ENCODE data around the gene LYZL6.
A peak's percentile ranks its signal among the peaks of the same experiment; 100 is the strongest.

The LYZL6 gene

GRCh38 chr17:35931794-35932425, 11.6 kb downstream of the LYZL6 start:
- no peak overlapping the region for H3K4me3 ChIP-seq (ENCODE audit: low read depth, low read length)
- no peak overlapping the region for H3K23ac ChIP-seq (ENCODE audit: low read length)
- no peak overlapping the region for H3K18ac ChIP-seq (ENCODE audit: low read length)
- WGBS (ENCODE audit: extremely low coverage, insufficient coverage, insufficient read length): no CpG with 5 or more reads among the region's 6 CpGs
- no peak overlapping the region for H3K4ac ChIP-seq (ENCODE audit: low read depth, low read length)
- no peaks in the 10 kb centered on the region for H3K79me2 ChIP-seq (ENCODE audit: control insufficient read depth, insufficient read depth, low read length, poor library complexity)
- no peak overlapping the region for H2AK5ac ChIP-seq (ENCODE audit: low read length)
- no peaks in the 10 kb centered on the region for H3K79me1 ChIP-seq (ENCODE audit: low read length)
- no peaks in the 10 kb centered on the region for H3K36me3 ChIP-seq (ENCODE audit: control insufficient read depth in 1 of 2, insufficient read depth in 2 of 2, low read length in 2 of 2)
- H3K4me2 ChIP-seq (ENCODE audit: low read length): no peak overlapping the region
- no peak overlapping the region for H3K9ac ChIP-seq (ENCODE audit: low read length)
- no peak overlapping the region for H2AFZ ChIP-seq (ENCODE audit: insufficient read depth, low read length, poor library complexity)
- H3K27me3 ChIP-seq (ENCODE audit: insufficient read depth, low read length): no peaks in the 10 kb centered on the region
- H2BK12ac ChIP-seq (ENCODE audit: low read length): peak overlapping the region; percentile 36
- DNase-seq: no peak
- H2BK120ac ChIP-seq (ENCODE audit: insufficient read depth, low read length, poor library complexity): no peak overlapping the region
- no peak overlapping the region for H3K27ac ChIP-seq (ENCODE audit: low read depth, low read length)
- H3K14ac ChIP-seq (ENCODE audit: low read length): no peak overlapping the region
- peaks cover 3% of the 10 kb centered on the region in 2 experiments for H3K4me1 ChIP-seq (ENCODE audit: control insufficient read depth in 1 of 2, insufficient read depth in 2 of 2, low read length in 2 of 2)
- no peak overlapping the region for H4K12ac ChIP-seq (ENCODE audit: low read depth, low read length)
- H2BK5ac ChIP-seq (ENCODE audit: low read depth, low read length, poor library complexity): no peak overlapping the region
- peak overlapping the region; percentile 22 for H4K91ac ChIP-seq (ENCODE audit: low read depth, low read length)
- H3K9me3 ChIP-seq (ENCODE audit: insufficient read depth, low read depth, low read length): no peaks in the 10 kb centered on the region
- no peak overlapping the region for H4K8ac ChIP-seq (ENCODE audit: low read depth, low read length)

- H3K27me3 ChIP-seq (ENCODE audit: insufficient read depth, low read length): no peaks in the 10 kb centered on the region
- peak within 1 kb of the TSS; percentile 96 for H2AFZ ChIP-seq (ENCODE audit: insufficient read depth, low read length, poor library complexity)
- peak within 1 kb of the TSS; percentile 80 for H4K12ac ChIP-seq (ENCODE audit: low read depth, low read length)
- no peaks in the 10 kb centered on the region for H3K79me2 ChIP-seq (ENCODE audit: control insufficient read depth, insufficient read depth, low read length, poor library complexity)
- no peak within 1 kb of the TSS for H2BK120ac ChIP-seq (ENCODE audit: insufficient read depth, low read length, poor library complexity)
- H2BK5ac ChIP-seq (ENCODE audit: low read depth, low read length, poor library complexity): no peak within 1 kb of the TSS
- H3K4me2 ChIP-seq (ENCODE audit: low read length): peak within 1 kb of the TSS; percentile 95
- no peaks in the 10 kb centered on the region for H3K9me3 ChIP-seq (ENCODE audit: insufficient read depth, low read depth, low read length)
- WGBS (ENCODE audit: extremely low coverage, insufficient coverage, insufficient read length): no CpG with 5 or more reads among the region's 35 CpGs
- H4K8ac ChIP-seq (ENCODE audit: low read depth, low read length): peak within 1 kb of the TSS; percentile 86
- no peaks in the 10 kb centered on the region for H3K36me3 ChIP-seq (ENCODE audit: control insufficient read depth in 1 of 2, insufficient read depth in 2 of 2, low read length in 2 of 2)
- H3K14ac ChIP-seq (ENCODE audit: low read length): peak within 1 kb of the TSS; percentile 40
- H3K4me1 ChIP-seq (ENCODE audit: control insufficient read depth in 1 of 2, insufficient read depth in 2 of 2, low read length in 2 of 2): peaks cover 3% of the 10 kb centered on the region in 2 experiments
- H3K79me1 ChIP-seq (ENCODE audit: low read length): no peaks in the 10 kb centered on the region
- no peak within 1 kb of the TSS for H3K23ac ChIP-seq (ENCODE audit: low read length)
- H3K9ac ChIP-seq (ENCODE audit: low read length): no peak within 1 kb of the TSS
- no peak within 1 kb of the TSS for H2AK5ac ChIP-seq (ENCODE audit: low read length)
- H3K4me3 ChIP-seq (ENCODE audit: low read depth, low read length): peak within 1 kb of the TSS; percentile 74
- no peak within 1 kb of the TSS for H3K4ac ChIP-seq (ENCODE audit: low read depth, low read length)
- H3K18ac ChIP-seq (ENCODE audit: low read length): no peak within 1 kb of the TSS
- peak; percentile 22 to 60 for DNase-seq
- no peak within 1 kb of the TSS for H2BK12ac ChIP-seq (ENCODE audit: low read length)
- no peak within 1 kb of the TSS for H3K27ac ChIP-seq (ENCODE audit: low read depth, low read length)
- no peak within 1 kb of the TSS for H4K91ac ChIP-seq (ENCODE audit: low read depth, low read length)
These were observed 13.1 kb downstream of the LYZL6 start, which contains the start of gene RDM1 for GRCh38 chr17:35930211-35931065. TSS of gene RDM1 (minus strand) at chr17:35930773. CDS start at chr17:35930727, 46 bp downstream.

- Histone ChIP-seq H3K27me3 (ENCODE audit: insufficient read depth, low read length) (no peaks in the 10 kb centered on the region), H4K91ac (ENCODE audit: low read depth, low read length) (no peak overlapping the region), H3K23ac (ENCODE audit: low read length) (no peak overlapping the region), H3K14ac (ENCODE audit: low read length) (no peak overlapping the region), H2BK120ac (ENCODE audit: insufficient read depth, low read length, poor library complexity) (no peak overlapping the region), H2BK5ac (ENCODE audit: low read depth, low read length, poor library complexity) (no peak overlapping the region), H3K36me3 (ENCODE audit: control insufficient read depth in 1 of 2, insufficient read depth in 2 of 2, low read length in 2 of 2) (no peaks in the 10 kb centered on the region), H3K9me3 (ENCODE audit: insufficient read depth, low read depth, low read length) (no peaks in the 10 kb centered on the region), H3K27ac (ENCODE audit: low read depth, low read length) (no peak overlapping the region), H3K4ac (ENCODE audit: low read depth, low read length) (no peak overlapping the region), H3K18ac (ENCODE audit: low read length) (no peak overlapping the region), H4K12ac (ENCODE audit: low read depth, low read length) (no peak overlapping the region), H3K79me2 (ENCODE audit: control insufficient read depth, insufficient read depth, low read length, poor library complexity) (no peaks in the 10 kb centered on the region), H4K8ac (ENCODE audit: low read depth, low read length) (no peak overlapping the region), H3K79me1 (ENCODE audit: low read length) (no peaks in the 10 kb centered on the region), H3K9ac (ENCODE audit: low read length) (no peak overlapping the region), H3K4me3 (ENCODE audit: low read depth, low read length) (no peak overlapping the region), H3K4me2 (ENCODE audit: low read length) (no peak overlapping the region), H3K4me1 (ENCODE audit: control insufficient read depth in 1 of 2, insufficient read depth in 2 of 2, low read length in 2 of 2) (peaks cover 3% of the 10 kb centered on the region in 2 experiments), H2AK5ac (ENCODE audit: low read length) (no peak overlapping the region), H2AFZ (ENCODE audit: insufficient read depth, low read length, poor library complexity) (no peak overlapping the region), H2BK12ac (ENCODE audit: low read length) (no peak overlapping the region)
- no peak for DNase-seq
These were observed 15.8 kb downstream of the LYZL6 start for GRCh38 chr17:35927714-35928113.

GRCh38 chr17:35923609-35924114, 19.9 kb downstream of the LYZL6 start:
- Histone ChIP-seq H2BK12ac (ENCODE audit: low read length) (no peak overlapping the region), H4K91ac (ENCODE audit: low read depth, low read length) (no peak overlapping the region), H3K27ac (ENCODE audit: low read depth, low read length) (no peak overlapping the region), H3K18ac (ENCODE audit: low read length) (no peak overlapping the region), H2AK5ac (ENCODE audit: low read length) (no peak overlapping the region), H3K4me1 (ENCODE audit: control insufficient read depth in 1 of 2, insufficient read depth in 2 of 2, low read length in 2 of 2) (no peaks in the 10 kb centered on the region), H4K8ac (ENCODE audit: low read depth, low read length) (no peak overlapping the region), H2BK5ac (ENCODE audit: low read depth, low read length, poor library complexity) (no peak overlapping the region), H3K27me3 (ENCODE audit: insufficient read depth, low read length) (no peaks in the 10 kb centered on the region), H3K4me2 (ENCODE audit: low read length) (no peak overlapping the region), H2BK120ac (ENCODE audit: insufficient read depth, low read length, poor library complexity) (no peak overlapping the region), H3K9me3 (ENCODE audit: insufficient read depth, low read depth, low read length) (no peaks in the 10 kb centered on the region), H3K79me1 (ENCODE audit: low read length) (no peaks in the 10 kb centered on the region), H2AFZ (ENCODE audit: insufficient read depth, low read length, poor library complexity) (no peak overlapping the region), H3K36me3 (ENCODE audit: control insufficient read depth in 1 of 2, insufficient read depth in 2 of 2, low read length in 2 of 2) (no peaks in the 10 kb centered on the region), H3K14ac (ENCODE audit: low read length) (no peak overlapping the region), H4K12ac (ENCODE audit: low read depth, low read length) (no peak overlapping the region), H3K4ac (ENCODE audit: low read depth, low read length) (no peak overlapping the region), H3K9ac (ENCODE audit: low read length) (no peak overlapping the region), H3K79me2 (ENCODE audit: control insufficient read depth, insufficient read depth, low read length, poor library complexity) (no peaks in the 10 kb centered on the region), H3K4me3 (ENCODE audit: low read depth, low read length) (no peak overlapping the region), H3K23ac (ENCODE audit: low read length) (no peak overlapping the region)
- no peak for DNase-seq
- no CpG with 5 or more reads among the region's 6 CpGs for WGBS (ENCODE audit: extremely low coverage, insufficient coverage, insufficient read length)

Data from trophoblast cell (in vitro differentiated cells and primary cell).